GM21737 (cell line): ENCODE data around the gene NOTUM.
"Not testable (repeated sequence)": the region's sequence is repeated elsewhere in the genome, so short reads cannot be mapped to it uniquely, and the experiment has no call there.

ENCODE experiments used
- ATAC-seq: cut with Tn5 transposase; IDR thresholded peaks from one replicate; pipeline ENCODE4 v1.9.1; 2021; ENCODE audit warnings: mild to moderate bottlenecking, moderate library complexity; ENCODE audit not compliant: unreplicated experiment

NOTUM gene

DNA sequence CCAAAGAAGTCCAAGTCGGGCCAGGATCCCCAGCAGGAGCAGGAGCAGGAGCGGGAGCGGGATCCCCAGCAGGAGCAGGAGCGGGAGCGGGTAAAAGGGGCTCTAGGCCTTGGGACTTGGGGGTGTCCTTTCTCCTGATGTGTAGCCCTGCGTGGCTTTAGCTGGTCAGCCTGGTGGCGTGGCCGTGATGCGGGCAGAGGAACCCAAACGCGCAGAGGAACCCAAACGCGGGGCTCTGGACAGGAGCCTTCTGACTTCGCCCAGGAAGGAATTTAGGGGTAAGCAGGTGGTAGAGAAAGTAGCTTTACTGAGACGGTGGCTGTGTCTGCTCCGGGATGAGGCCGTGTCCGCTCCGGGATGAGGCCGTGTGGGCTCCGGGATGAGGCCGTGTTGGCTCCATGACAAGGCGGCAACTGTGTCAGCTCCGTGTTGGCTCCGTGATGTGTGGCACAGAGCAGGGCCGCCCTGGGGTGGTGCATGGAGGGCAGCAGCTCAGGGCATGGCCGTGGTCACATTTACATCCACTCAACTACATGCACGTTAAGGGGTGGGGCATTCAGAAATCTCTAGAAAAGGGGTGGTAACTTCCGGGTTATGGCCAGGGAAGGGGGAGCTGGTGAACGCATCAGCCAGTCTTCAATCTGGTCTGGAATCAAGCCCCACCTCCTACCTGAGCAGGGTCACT, 35.9 kb upstream of the NOTUM start:
- no peak for ATAC-seq

DNA sequence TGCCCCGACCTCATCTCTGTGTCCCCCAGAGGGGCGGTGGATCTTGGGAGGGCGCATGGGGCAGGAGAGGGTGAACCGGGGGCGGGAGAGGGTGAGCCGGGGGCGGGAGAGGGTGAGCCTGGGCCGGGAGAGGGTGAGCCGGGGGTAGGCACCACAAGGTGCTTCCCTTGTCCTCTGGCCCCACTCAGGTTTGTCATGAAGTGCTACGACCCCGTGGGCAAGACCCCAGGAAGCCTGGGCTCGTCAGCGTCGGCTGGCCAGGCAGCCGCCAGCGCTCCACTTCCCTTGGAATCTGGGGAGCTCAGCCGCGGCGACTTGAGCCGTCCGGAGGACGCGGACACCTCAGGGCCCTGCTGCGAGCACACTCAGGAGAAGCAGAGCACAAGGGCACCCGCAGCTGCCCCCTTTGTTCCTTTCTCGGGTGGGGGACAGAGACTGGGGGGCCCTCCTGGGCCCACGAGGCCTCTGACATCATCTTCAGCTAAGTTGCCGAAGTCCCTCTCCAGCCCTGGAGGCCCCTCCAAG, 35.3 kb upstream of the NOTUM start:
- no peak for ATAC-seq

DNA sequence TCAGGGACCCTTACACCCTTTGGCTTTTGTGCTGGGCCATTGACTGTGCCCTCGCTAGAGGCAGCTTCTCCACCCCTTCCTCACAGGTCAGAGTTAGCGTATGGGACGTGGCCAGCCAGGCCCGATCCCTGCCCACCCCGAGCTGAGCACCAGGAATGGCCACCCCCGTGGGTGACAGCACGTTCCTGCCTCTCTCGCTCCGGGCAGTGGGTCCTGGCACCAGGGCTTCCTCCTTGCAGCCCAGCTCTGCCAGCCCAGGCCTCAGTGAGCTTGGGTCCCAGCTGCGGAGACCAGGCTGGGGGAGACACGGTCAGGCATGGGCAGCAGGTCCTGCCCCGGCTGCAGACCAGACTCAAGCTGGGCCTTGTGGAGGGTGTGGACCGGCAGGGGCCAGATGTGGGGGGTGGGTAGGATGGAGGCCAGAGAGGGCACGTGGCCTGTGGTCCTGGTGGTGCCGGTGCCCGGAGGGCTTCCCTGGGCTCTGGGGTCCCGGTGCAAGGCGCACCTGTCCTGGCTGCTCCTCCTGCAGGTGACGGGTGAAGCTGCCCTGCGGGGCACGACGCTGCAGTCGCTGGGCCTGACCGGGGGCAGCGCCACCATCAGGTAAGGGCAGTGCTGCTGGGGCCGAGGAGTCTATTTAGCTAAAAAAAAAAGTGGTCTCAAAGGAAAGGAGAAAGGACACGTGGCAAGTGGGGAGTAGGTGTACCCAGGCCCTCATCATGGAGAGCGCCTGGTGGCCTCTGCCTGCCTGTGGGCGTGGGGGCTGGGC, 34.7 kb upstream of the NOTUM start:
- ATAC-seq = no peak

DNA sequence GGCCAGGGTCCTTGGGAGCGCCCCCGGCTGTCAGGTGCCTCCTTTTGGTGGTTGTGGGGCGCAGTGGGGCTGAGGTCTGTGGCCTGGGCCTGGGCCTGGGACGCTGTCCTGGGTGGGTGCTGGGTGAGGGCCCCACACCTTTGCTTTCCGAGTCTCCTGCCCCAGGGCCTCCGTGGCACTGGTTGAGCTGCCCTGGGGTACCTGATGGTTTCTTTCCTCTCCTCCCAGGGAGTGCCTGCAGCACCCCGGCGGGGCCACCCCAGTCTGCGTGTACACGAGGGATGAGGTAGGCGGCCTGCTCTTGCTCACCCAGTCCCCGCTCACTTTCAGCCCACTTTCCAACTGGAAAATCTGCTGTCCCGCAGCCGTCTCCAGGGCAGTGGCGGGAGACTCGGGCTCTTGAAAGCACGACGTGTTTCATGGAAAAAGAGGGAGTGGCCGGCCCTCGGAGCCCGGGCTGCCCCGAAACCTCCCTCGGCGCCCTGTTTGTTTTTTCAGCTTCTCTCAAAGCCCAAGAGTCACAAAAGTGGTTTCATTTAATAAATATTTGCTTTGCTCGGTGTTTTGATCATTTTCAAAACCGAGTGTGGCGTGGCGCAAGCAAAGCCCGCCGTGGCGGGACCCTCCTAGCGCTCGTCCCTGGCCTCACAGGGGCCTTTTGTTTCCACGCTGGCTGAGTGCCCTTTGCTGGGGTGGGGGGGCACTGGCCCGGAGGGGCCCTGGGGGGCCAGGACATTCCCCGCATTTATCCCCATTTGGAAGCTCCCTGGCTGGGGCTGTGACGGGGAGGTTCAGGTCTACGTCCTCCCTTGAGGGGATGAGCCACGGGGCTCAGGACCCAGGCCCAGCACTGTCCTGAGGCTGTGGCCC, 33.8 kb upstream of the NOTUM start:
- no peak for ATAC-seq

DNA sequence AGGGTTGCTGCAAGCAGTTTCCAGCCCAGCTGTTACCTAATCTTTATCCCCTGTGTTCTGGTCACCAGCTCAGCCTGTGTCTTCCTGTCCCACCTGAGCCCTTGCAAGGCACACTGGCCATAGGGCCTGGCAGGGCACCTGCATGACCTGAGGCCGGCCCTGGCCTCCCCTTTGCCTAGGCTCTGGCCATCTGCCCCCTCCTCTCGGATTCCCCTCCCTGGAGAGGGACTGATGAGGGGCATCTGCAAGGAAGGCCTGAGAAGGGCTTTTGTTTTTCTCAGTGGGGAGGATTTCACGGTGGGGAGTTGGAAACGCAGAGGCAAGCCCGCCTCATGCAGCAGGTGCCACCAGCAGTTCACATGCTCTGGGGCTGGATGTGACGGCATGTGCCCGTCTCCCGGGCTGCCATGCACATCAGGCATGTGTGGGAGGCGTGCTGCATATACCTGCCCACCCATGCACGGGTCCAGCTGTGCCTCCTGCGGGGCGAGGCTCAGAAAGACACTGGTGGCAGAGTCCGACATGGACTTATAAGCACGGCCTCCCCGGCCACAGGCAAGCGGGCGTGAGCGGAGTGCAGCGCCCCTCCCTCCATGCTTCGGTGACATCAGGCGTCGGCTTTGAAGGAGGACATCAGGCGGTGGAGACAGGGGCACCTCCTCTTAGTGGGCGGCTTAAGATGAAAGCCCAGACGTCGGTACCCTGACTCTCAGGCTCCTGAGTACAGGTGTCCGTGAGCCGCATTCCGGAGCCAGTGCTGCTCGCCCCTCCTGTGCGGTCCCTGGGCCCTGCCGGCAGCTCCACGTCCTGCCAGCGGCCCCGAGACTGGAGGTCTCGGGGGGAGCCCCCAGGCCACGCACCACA, 33.0 kb upstream of the NOTUM start:
- ATAC-seq = no peak

DNA sequence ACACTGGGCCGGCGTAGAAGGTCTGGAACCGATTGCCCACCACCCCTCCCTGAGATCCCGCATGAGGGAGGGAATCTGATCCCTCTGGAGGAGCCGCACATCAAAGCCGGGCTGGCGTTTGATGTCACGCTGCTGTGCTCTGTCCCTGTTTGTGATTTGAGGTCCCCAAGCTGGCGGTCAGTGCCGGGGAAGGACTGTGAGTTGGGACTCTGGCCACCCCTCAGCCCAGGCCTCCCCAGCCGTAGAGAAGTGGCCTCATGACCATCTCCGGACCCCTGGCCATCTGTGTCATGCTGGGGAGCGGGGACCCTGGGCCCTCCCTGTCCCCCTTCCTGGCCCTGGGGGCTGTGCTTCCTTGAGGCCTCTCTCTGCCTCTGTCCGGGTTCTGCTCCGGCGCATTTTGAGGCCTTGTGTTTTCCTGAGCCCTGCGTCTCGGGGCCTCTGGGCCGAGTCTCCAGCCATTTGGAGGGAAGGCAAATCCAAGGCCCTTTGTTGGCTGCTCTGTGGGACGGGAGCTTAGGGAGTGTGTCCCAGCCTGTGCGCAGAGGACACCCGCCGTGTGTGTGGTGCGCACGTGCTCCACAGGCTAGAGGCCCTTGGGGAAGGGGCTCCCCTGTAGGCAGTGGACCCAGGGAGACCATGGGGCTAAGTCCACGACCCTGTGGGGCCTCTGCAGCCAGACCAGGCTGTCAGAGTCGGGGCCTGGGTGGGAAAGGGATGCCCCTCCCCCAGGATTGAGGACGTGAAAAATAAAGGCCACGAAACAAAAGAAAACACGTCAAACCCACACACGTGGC, 31.5 kb upstream of the NOTUM start:
- ATAC-seq = no peak

DNA sequence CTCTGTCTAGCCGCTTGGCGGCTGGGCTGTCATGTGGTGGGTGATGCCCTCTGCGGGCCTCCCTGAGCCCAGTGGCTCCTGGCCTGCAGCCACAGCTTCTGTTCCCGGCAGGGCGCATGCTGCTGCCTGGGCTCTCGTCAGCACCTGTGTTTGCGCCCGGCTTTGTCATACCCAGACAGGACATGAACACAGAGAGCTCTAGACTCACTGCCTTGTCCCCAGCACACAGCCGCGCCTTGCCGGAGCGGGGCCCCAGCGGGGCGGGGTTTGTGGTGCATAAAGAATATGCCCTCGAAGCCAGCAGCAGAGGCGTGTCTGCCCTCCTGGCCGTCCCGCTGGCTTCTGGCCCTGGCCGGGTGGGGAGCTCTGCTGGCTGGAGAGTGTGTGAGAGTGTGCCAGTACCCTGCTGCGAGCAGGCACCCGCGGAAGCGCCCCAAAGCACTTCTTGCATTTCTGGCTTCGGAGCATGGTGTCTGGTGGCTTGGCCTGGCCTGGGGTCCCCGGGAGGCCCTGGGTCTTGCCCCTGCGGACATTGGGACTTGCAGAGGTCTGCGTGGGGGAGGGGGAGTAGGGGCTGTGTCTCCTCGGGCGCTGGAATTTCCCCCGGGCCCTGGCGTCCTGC, 30.8 kb upstream of the NOTUM start:
- no peak for ATAC-seq

DNA sequence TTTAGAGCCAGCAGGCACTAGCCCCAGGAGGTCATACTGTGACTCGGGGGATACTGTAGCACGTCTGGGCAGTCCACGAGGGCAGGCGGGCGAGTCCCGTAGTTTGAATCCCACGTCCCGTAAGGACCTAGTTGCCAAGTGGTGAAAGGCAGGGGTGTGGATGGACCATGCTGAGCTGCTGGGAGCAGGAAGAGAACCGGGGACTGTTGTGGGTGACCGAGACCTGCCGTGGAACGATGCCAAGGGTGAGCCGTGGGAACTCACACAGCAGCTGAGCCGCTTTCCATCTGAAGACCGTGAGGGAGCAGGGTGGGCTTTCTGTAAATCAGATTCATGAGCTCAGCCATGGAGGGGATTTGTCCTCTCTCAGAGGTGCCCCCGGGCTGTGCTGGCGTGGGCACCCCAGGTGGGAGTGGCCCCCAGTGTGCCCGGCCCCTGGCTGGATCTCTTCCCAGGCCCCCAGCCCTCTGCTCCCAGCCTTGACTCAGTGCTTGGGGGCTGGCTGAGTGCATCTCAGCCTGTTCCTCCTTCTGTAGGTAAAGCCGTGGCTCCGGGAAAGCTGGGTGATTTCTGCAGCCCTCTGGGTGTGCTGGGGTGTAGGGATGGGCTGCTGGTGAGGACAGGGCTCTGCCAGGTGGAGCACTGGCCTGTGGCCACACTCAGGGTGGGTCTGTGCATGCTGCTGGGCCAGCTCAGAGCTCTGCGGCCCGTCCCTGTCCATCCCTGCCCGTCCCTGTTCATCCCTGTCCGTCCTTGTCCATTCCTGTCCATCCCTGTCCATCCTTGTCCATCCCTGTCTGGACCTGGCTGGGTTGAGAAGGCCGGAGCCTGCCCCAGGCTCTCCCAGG, 30.1 kb upstream of the NOTUM start:
- ATAC-seq = no peak

DNA sequence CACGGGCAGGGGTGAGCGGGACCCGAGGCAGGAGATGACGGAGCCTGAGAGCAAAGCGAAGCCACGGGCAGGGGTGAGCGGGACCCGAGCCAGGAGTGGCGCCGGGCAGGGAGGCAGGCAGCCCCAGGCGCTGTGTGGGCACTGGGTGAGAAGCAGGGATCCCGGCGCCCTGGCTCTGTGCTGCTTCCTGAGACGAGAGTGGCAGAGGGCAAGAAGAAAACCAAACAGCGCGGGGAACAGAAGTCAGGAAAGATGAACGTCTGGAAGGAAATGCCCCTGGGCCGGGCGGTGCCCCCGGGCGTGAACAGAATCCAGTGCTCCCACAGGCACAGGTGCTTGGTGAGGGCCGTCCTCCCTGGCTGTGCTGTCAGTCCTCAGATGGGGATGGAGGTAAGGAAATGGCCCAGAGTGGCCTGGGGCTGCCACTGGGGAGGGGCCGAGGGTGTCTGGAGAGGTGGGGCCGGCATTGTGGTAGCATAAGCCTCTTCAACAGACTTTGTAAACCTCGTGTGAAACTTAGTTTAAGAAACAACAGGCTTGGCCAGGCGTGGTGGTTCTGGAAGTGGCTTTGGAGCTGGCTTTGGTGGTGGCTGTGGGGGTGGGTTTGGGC, 26.3 kb upstream of the NOTUM start:
- no peak for ATAC-seq

DNA sequence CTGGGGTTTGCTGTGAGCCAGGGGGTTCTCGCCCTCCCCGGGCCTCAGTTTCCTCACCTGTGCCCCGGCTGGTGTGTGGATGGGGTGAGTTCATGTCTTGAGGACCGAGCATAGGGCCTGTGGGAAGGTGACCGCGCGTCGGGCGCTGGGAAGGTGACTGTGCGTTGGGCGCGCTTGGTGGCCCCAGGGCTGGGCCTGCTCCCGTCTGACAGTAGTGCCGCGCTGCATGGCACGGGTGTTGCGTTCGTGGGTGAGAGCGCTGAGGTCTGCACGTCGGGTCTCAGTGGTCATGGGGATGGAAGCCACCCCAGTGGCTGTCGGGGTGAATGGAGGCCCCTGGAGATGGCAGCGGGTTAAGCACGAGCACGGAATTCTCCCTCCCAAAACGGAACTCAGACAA, 25.6 kb upstream of the NOTUM start:
- no peak for ATAC-seq

DNA sequence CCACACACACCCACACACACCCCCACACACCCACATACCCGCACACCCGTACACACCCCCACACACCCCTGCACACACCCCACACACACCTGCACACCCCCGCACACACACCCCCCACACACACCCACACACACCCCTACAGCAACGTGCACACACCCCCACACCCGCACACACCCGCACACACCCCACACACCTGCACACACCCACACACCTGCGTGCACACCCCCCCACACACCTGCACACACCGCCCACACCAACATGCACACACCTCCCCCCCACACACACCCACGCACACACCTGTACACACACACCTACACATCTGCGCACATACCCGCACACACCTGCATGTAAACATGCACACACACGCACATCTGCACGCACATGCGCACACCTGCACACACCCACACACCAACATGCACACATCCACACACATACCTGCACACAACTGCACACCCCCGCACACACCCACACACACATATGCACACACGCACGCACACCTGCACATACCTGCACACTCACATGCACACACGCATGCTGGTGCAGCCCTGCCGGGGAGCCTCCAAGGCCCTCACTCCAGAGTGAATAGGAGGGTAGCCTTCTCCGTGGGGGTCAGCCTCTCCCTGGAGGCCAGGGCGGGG, 23.9 kb upstream of the NOTUM start:
- ATAC-seq = no peak

DNA sequence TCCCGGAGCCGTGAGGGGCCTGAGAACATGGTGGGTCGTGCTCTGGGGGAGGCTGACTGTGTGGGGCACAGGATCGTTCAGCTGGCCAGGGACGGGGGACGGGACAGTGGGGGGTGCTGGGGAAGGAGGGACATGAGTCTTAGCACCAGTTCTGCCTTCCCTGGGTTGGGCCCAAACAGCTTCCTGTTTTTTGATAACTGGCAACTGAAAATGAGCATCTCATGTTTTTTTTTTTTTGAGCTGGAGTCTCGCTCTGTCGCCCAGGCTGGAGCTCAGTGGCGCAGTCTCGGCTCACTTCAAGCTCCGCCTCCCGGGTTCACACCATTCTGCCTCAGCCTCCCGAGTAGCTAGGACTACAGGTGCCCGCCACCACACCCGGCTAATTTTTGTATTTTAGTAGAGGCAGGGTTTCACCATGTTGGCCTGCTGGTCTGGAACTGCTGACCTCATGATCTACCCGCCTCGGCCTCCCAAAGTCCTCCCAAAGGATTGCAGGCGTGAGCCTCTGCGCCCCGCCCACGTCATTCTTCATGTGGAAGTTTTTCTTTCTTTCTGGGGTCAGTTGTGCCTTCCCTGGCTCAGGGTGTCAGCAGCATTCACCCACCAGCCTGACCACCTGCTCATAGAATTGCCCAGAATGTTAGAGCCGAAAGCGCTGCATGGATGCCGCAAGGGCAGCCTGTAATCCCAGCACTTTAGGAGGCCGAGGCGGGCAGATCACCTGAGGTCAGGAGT, 22.8 kb upstream of the NOTUM start:
- ATAC-seq = no peak

DNA sequence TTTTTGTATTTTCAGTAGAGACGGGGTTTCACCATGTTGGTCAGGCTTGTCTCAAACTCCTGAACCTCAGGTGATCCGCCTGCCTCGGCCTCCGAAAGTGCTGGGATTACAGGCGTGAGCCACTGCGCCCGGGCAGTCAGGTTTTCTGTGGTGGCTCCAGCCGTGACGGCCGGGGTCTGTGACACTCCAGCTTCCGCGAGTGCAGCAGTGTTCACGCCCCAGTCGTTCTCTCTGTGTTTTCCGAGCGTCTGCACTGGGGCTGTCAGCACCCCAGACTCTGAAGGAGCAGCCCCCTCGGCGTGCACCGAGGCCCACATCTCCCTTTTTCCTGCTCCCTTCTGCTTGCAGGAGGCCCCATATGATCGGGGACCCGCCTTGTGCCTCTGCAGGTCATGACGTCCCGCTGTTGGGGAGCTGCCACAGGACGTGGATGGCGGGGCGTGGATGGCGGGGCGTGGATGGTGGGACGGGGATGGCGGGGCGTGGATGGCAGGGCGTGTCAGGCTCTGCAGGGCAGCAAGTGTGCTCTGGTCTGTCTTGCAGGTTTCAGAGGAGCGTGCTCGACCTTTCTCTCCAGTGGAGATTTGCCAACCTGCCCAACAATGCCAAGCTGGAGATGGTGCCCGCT, 22.1 kb upstream of the NOTUM start:
- no peak for ATAC-seq

DNA sequence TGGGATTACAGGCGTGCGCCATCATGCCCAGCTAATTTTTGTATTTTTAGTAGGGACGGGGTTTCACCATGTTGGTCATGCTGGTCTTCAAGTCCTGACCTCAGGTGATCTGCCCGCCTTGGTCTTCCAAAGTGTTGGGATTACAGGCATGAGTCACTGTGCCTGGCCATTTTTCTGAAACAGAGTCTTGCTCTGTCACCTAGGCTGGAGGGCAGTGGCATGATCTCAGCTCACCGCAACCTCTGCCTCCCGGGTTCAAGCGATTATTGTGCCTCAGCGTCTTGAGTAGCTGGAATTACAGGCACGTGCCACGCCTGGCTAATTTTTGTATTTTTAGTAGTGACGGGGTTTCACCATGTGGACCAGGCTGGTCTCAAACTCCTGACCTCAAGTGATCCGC, 20.5 kb upstream of the NOTUM start:
- ATAC-seq = not testable (repeated sequence)

DNA sequence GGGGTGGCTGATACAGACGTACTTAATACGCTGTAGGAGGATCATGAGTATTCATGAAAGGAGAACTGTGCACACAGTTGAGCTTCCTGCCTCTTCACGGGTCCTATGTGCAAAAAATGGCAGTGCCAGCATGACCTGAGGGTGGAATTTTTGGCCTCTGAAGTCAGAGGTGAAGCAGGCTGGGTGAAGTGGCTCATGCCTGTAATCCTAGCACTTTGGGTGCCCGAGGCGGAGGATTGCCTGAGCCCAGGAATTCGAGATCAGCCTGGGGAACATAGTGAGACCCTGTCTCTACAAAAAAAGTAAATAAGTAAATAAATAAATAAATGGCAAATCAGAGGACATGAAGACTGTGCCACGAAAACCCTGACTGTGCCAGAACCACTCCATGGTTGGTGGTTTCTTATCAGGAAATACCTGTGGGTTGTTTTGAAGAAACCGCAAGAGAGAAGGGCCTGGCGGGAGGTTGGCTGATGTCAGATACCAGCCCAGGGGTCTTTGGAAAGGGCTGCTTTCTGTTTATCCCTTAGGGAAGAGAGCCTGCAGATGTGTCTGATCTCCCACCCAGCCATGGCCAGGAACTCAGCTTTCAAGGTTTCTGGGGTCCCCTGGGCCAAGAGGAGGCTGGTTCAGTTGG, 19.8 kb upstream of the NOTUM start:
- no peak for ATAC-seq

DNA sequence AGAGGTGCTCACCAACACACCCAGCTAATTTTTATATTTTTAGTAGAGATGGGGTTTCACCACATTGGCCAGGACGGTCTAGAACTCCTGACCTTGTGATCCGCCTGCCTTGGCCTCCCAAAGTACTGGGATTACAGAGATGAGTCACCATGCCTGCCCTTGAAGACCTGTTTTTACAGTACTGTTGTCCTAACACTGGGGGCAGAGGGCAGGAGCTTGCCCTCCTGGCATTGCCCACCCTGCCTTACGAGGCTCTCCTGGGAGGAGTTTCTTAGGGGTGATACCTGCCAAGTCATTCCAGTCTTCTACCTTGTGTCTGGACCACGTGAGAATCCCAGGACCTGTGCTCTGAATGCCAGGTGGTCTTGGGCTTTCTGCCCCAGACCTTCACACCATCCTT, 19.1 kb upstream of the NOTUM start:
- ATAC-seq = no peak
